IPS DF 19.7 (cell line): ENCODE data around the gene SDK1.
"Not testable (repeated sequence)": the region's sequence is repeated elsewhere in the genome, so short reads cannot be mapped to it uniquely, and the experiment has no call there.

Source experiments
- DNase-seq: peaks from one replicate; pipeline ENCODE4 v3.0.0-alpha.2; 2013; ENCODE audit warnings: low read depth, low spot score

The SDK1 gene

GRCh38 chr7:3722396-3722922 is 421.4 kb downstream of the SDK1 start:
- DNase-seq = peak; percentile 68

- no peak for DNase-seq
Observed at GRCh38 chr7:3725155-3726059, 424.4 kb downstream of the SDK1 start.

- DNase-seq = no peak
Observed at GRCh38 chr7:3730276-3730675, 429.2 kb downstream of the SDK1 start.

- no peak for DNase-seq
Observed at GRCh38 chr7:3732395-3733005, 431.4 kb downstream of the SDK1 start.

- DNase-seq = no peak
Observed at GRCh38 chr7:3733541-3734140, 432.6 kb downstream of the SDK1 start.

- DNase-seq = no peak
Observed at GRCh38 chr7:3738964-3739363, 437.9 kb downstream of the SDK1 start.

GRCh38 chr7:3739983-3740382 is 438.9 kb downstream of the SDK1 start:
- DNase-seq = no peak

GRCh38 chr7:3747467-3747866 is 446.4 kb downstream of the SDK1 start:
- no peak for DNase-seq

GRCh38 chr7:3748389-3748788 is 447.3 kb downstream of the SDK1 start:
- DNase-seq = no peak

GRCh38 chr7:3753868-3754267 is 452.8 kb downstream of the SDK1 start:
- DNase-seq = no peak

- DNase-seq = no peak
Observed at GRCh38 chr7:3754493-3755341, 453.7 kb downstream of the SDK1 start.

- DNase-seq = not testable (repeated sequence)
Observed at GRCh38 chr7:3755778-3756453, 454.9 kb downstream of the SDK1 start.

GRCh38 chr7:3757059-3757458 is 456.0 kb downstream of the SDK1 start:
- DNase-seq = no peak

- DNase-seq = no peak
Observed at GRCh38 chr7:3760651-3761050, 459.6 kb downstream of the SDK1 start.

GRCh38 chr7:3762146-3762831 is 461.2 kb downstream of the SDK1 start:
- DNase-seq = no peak

- no peak for DNase-seq
Observed at GRCh38 chr7:3767917-3768777, 467.1 kb downstream of the SDK1 start.

GRCh38 chr7:3771906-3772305 is 470.9 kb downstream of the SDK1 start:
- no peak for DNase-seq

- DNase-seq = no peak
Observed at GRCh38 chr7:3778345-3778744, 477.3 kb downstream of the SDK1 start.

GRCh38 chr7:3780016-3780415 is 479.0 kb downstream of the SDK1 start:
- no peak for DNase-seq
